Measurements from ENCODE around the gene TRNAU1AP. TPM values are rescaled to one million over a fixed set of nuclear protein-coding genes. Genes with fewer than 3 reads are reported as not detected.
A peak's percentile ranks its signal among the peaks of the same experiment; 100 is the strongest.

Gene TRNAU1AP
- total and polyA plus RNA-seq, 2 of the 13 experiments (the other 11 are each of a cell fraction or from before 2014, with no cell fraction given): 29.0 to 42.9 TPM

DNA sequence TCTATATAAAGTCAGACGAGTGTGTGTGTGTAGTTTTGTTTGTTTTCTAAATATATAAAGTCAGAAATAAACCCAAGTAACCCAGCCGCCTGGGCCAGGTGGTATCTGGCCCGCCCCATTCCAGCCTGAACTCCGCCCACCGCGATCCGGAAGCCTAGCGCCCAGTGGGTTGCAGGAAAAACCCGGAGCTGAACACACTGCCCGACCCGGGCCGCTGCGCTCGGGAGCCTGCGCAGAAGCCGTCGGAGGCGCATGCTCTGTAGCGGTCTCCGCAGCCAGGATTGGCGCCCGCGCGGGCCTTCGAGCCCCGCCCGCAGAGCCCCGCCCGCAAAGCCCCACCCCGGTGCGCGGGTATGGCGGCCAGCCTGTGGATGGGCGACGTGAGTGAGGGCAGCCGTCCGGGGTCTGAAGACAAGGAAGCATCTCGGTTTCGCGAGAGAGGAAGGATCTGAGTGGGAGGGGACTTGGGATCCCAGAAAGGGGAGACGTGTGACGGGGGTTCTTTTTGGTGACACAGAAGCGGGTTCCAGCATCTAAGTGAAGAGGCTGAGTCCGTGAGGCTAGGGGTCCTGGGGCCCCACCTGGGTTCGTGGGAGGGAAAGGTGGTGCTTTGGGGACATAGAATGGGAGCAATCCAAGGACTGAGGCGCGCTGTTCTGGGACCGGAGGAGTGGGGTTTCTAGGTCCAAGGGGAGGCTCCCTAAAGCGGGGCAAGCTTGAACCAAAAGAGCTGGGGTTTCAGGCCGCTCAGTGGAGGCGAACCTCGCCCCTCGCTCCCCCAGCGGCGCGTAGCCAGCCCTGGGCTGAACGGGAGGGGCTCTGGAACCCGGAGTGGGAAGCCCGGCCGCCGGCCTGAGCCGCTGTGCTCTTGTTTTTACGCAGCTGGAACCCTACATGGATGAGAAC lies at the start of gene TRNAU1AP (continued):
- TF ChIP-seq ZBTB4 (CRISPR knock-in tag; IDR thresholded peaks at IDR 0.05; ENCODE audit: borderline replicate concordance): no peak
- peak; percentile 77 for TF ChIP-seq SPEN (CRISPR knock-in tag; IDR thresholded peaks at IDR 0.05; ENCODE audit: low read depth)
- TF ChIP-seq, protein P1, sequence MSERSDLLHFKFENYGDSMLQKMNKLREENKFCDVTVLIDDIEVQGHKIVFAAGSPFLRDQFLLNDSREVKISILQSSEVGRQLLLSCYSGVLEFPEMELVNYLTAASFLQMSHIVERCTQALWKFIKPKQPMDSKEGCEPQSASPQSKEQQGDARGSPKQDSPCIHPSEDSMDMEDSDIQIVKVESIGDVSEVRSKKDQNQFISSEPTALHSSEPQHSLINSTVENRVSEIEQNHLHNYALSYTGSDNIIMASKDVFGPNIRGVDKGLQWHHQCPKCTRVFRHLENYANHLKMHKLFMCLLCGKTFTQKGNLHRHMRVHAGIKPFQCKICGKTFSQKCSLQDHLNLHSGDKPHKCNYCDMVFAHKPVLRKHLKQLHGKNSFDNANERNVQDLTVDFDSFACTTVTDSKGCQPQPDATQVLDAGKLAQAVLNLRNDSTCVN (CRISPR knock-in tag; IDR thresholded peaks at IDR 0.05; ENCODE audit: borderline replicate concordance): no peak; the same call in 1 of the 2 replicates
- peak; percentile 75; the same call in 1 of the 2 replicates for TF ChIP-seq ZNF747 (CRISPR knock-in tag; IDR thresholded peaks at IDR 0.05; ENCODE audit: borderline replicate concordance)
- TF ChIP-seq ZNF761 (CRISPR knock-in tag; conservative IDR thresholded peaks at IDR 0.05): peak; percentile 41; the same call in 1 of the 2 replicates
- 0 out of 2 replicates have a peak, but pooled peaks have one; percentile 18 for TF ChIP-seq BHLHE40 (IDR thresholded peaks at IDR 0.05; ENCODE audit: low read length)
- no peak for TF ChIP-seq RCOR2 (CRISPR knock-in tag; IDR thresholded peaks at IDR 0.05)
- TF ChIP-seq MED8 (CRISPR knock-in tag; IDR thresholded peaks at IDR 0.05; ENCODE audit: insufficient replicate concordance): peak; percentile 89
- TF ChIP-seq NFE2L2 (IDR thresholded peaks at IDR 0.05; ENCODE audit: low read length): no peak
- peak; percentile 73; the same call in 1 of the 2 replicates for TF ChIP-seq KLF9 (CRISPR knock-in tag; IDR thresholded peaks at IDR 0.05; ENCODE audit: low read depth)
- no peak for TF ChIP-seq ZNF251 (CRISPR knock-in tag; IDR thresholded peaks at IDR 0.05)
- TF ChIP-seq BCL6 (CRISPR knock-in tag; IDR thresholded peaks at IDR 0.05): 0 out of 2 replicates have a peak, but pooled peaks have one; percentile 16
- no peak for TF ChIP-seq CC2D1A (CRISPR knock-in tag; IDR thresholded peaks at IDR 0.05)
- TF ChIP-seq HMGA1 (CRISPR knock-in tag; conservative IDR thresholded peaks at IDR 0.05): no peak
- peak; percentile 93 for TF ChIP-seq HNRNPLL (IDR thresholded peaks at IDR 0.05; ENCODE audit: low read depth, low read length, poor library complexity, severe bottlenecking)
- no peak for TF ChIP-seq ONECUT2 (CRISPR knock-in tag; IDR thresholded peaks at IDR 0.05)
- TF ChIP-seq ZNF446 (CRISPR knock-in tag; IDR thresholded peaks at IDR 0.05): peak; percentile 55; the same call in 1 of the 2 replicates
- no peak for TF ChIP-seq ZNF138 (CRISPR knock-in tag; IDR thresholded peaks at IDR 0.05; ENCODE audit: low read depth)
- no peak for TF ChIP-seq ZNF605 (CRISPR knock-in tag; IDR thresholded peaks at IDR 0.05)
- TF ChIP-seq ZBTB38 (CRISPR knock-in tag; IDR thresholded peaks at IDR 0.05): peak; percentile 70
- TF ChIP-seq SOX6 (IDR thresholded peaks at IDR 0.05): no peak
- peak; percentile 65 for TF ChIP-seq SOX6 (CRISPR knock-in tag; IDR thresholded peaks at IDR 0.05)
- TF ChIP-seq, protein P2, sequence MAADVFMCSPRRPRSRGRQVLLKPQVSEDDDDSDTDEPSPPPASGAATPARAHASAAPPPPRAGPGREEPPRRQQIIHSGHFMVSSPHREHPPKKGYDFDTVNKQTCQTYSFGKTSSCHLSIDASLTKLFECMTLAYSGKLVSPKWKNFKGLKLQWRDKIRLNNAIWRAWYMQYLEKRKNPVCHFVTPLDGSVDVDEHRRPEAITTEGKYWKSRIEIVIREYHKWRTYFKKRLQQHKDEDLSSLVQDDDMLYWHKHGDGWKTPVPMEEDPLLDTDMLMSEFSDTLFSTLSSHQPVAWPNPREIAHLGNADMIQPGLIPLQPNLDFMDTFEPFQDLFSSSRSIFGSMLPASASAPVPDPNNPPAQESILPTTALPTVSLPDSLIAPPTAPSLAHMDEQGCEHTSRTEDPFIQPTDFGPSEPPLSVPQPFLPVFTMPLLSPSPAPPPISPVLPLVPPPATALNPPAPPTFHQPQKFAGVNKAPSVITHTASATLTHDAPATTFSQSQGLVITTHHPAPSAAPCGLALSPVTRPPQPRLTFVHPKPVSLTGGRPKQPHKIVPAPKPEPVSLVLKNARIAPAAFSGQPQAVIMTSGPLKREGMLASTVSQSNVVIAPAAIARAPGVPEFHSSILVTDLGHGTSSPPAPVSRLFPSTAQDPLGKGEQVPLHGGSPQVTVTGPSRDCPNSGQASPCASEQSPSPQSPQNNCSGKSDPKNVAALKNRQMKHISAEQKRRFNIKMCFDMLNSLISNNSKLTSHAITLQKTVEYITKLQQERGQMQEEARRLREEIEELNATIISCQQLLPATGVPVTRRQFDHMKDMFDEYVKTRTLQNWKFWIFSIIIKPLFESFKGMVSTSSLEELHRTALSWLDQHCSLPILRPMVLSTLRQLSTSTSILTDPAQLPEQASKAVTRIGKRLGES (CRISPR knock-in tag; IDR thresholded peaks at IDR 0.05; ENCODE audit: borderline replicate concordance): no peak
- no peak for TF ChIP-seq TGIF2 (CRISPR knock-in tag; IDR thresholded peaks at IDR 0.05)
